Astrocyte of the cerebellum (primary cell): ENCODE measurements around the gene ASB12.

Experiments
- DNase-seq: peaks from one replicate; pipeline ENCODE4 v3.0.0-alpha.2; 2011; ENCODE audit warnings: low read depth
- H3K4me3 ChIP-seq: 2 replicates; pipeline ENCODE4 v1.5.1; 2011; ENCODE audit warnings: mild to moderate bottlenecking, low read depth, low read length, moderate library complexity
- CTCF ChIP-seq: IDR thresholded peaks from 2 replicates; pipeline ENCODE4 v1.5.1; 2012; ENCODE audit warnings: low read length, low read depth, moderate library complexity, mild to moderate bottlenecking; ENCODE audit errors: missing control alignments
- in situ Hi-C: cut with HindIII; loops from 2 replicates; pipeline ENCODE4 v1.10.0; 2017; ENCODE audit warnings: low sequenced_read_pairs

The ASB12 gene

DNA sequence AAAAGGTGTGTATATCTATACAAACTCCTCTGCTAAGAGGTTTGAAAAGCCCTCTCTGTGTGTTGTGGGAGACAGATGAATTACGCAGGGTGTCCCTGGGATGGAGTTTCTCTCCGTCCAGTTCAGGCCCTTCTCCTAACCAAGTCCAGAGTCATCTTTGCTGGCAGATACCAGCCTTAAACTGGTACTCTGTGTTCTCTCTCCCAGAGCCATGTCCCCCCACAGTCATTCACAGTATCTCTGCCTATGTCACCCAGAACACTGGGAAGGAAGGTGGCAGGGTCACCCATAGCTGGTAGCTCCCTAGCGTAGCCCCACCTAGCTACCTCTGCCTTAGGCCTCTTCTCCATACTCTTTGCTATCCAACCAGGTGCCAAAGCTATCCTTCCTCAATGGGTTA, 33.8 kb downstream of the ASB12 start:
- in situ Hi-C loops = no loop called here
- DNase-seq = no peak
- TF ChIP-seq CTCF = no peak
- H3K4me3 ChIP-seq = no peak overlapping the region

DNA sequence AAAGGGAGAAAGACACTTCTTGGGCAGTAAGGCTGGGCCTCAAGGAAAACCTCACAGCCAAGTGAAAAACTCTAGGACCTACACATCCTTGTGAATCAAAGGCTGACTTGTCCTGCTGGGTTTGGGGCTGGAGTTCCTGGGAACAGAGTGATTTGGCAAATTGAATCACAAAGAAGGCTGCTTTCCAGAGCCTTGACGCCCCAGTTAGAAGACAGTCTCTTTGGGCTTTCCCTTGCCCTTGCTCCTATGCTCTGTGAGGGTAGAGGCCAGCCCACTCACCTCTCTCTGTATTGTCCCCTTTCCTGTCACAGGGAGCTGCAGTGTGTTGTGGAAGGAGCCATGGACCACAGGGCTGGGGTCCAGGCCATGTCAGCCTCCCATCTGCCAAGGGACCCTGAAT, 34.5 kb downstream of the ASB12 start:
- TF ChIP-seq CTCF = no peak
- in situ Hi-C loops = no loop called here

DNA sequence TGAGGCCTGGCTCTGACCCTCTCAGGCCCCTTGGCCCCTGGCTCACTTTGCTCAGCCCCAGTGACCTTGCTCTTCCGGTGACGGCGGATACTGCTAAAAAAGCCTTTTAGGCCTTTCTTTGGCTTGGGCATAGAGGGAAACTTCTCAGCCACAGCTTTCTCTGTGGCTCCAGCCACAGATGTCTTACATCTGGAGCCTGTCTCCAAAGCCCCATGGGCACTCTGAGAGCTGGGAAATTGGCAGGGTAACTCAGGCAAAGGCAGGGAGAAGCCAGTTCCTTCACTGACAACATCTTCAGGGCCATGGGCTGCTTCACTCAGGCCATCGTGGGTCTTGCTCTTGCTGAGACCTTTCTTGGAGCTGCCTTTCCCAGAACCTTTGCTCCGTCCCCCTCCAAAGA, 37.7 kb downstream of the ASB12 start:
- in situ Hi-C loops = no loop called here
- H3K4me3 ChIP-seq = no peak overlapping the region
- no peak for DNase-seq
- no peak for TF ChIP-seq CTCF

More for the DNA sequence above, 34.5 kb downstream of the ASB12 start:
- no peak for DNase-seq
- H3K4me3 ChIP-seq = no peak overlapping the region

- no peak overlapping the region for H3K4me3 ChIP-seq
- in situ Hi-C loops = no loop called here
- no peak for TF ChIP-seq CTCF
- no peak for DNase-seq
Observed at GRCh38 chrX:64192040-64192439, 38.4 kb downstream of the ASB12 start.

DNA sequence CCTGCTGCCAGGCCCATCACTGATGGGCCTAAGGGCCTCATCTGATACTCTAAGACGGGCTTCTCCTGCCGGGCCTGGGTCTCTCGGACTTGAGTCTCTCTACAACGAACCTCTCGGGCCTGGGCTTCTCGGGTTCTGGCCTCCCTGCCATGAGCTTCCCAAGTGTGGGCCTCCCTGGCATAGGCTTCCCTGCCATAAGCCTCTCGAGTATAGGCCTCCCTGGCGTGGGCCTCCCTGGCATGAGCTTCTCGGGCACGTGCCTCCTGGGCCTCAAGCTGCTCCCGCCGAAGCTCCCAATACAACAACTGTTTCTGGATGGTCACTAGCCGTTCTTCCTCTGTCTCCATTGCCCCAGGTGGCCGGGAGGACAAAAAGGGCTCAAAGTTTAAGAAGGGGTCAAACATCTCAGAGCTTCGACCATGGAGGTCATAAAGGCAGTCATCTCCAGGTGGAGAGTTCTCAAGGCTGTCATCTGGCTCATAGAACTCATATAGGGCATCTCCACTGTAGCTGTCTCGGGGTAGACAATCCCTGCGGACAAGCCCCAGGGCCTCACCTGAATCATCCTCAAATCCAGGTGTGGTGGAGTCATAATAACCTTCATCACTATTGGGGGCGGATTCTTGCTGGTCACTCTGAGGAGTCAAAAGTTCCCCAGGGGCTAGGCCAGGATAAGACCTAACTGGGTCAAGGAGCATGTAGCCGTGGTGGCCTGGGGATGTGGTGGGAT, 39.0 kb downstream of the ASB12 start:
- no peak for DNase-seq
- in situ Hi-C loops = no loop called here
- no peak for TF ChIP-seq CTCF
- H3K4me3 ChIP-seq = no peak overlapping the region

DNA sequence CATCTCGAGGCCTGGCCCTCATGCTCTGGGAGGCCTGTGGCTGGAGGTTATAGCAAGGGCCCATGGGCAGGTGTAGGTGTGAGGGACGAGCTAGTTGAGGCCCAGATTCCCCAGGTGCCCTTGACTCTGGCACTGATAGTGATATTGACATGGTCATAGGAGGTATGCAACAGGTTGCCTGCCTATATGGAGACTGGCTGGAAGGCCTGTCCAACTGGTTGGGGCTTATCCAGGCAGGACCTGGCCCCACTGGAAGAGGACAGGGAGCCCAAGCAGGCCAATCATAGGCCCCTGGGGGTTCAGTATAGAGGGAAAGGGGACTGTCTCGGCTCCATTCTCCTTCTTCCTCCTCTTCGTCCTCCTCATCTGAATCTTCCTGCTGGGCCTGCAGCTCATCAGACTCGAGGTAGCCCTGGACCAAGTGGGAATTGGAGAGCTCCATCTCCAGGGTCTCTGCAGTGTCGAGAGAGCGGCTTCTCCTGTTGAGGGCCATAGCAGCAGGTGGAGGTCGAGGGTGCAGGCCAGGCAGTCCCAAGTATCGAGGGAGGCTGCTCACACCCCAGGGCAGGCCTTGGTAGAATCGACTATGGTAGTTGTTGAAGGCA, 40.2 kb downstream of the ASB12 start:
- H3K4me3 ChIP-seq = no peak overlapping the region
- in situ Hi-C loops = no loop called here
- no peak for DNase-seq
- no peak for TF ChIP-seq CTCF
